Caco-2 (cell line): ENCODE data around the gene MMP11. TPM values are rescaled to one million over a fixed set of nuclear protein-coding genes. Genes with fewer than 3 reads are reported as not detected.

ENCODE experiments used
- BruUV-seq: library from RNA; stranded (reverse); fragments of 400-500 nt; replicated peaks from 2 replicates; lab custom pipeline; 2021; lab: Mats Ljungman, UMichigan
- CTCF ChIA-PET: fragments of 300-600 bp; sonication (Branson Sonifier 250); formaldehyde crosslinking; loops from one replicate; lab custom pipeline; 2022; ENCODE audit warnings: antibody characterized with exemption; lab: Charles Lee
- POLR2A ChIA-PET: fragments of 300-600 bp; sonication (Branson Sonifier 250); formaldehyde crosslinking; loops from one replicate; lab custom pipeline; 2022; ENCODE audit warnings: antibody characterized with exemption; lab: Charles Lee
- DNase-seq, 2 experiments: peaks; one replicate each; pipeline versions ENCODE4 v3.0.0 to v3.0.0-alpha.2; 2020 to 2022
- H3K27me3 ChIP-seq: replicated peaks from 2 replicates; pipeline ENCODE4 v1.6.0; 2011; ENCODE audit warnings: low read length; ENCODE audit not compliant: control insufficient read depth, insufficient read depth
- H3K36me3 ChIP-seq: 2 replicates; pipeline ENCODE4 v1.5.1; 2011; ENCODE audit warnings: low read length; ENCODE audit not compliant: control insufficient read depth, insufficient read depth
- H3K4me1 ChIP-seq: fragments of 250-450 bp; sonication (Bioruptor Pico); 2 replicates; pipeline ENCODE4 v1.5.1; 2020; ENCODE audit warnings: mild to moderate bottlenecking
- H3K4me3 ChIP-seq: 2 replicates; pipeline ENCODE4 v1.5.1; 2011; ENCODE audit warnings: low read depth, mild to moderate bottlenecking, control low read depth, low read length
- H3K9me3 ChIP-seq: fragments of 250-450 bp; sonication (Bioruptor Pico); 2 replicates; pipeline ENCODE4 v1.5.1; 2020; ENCODE audit warnings: mild to moderate bottlenecking, moderate library complexity
- H3K27ac Mint-ChIP-seq: one replicate; pipeline ENCODE4 v1.8.0; 2022; ENCODE audit warnings: mixed read lengths; ENCODE audit not compliant: unreplicated experiment
- H3K27me3 Mint-ChIP-seq: one replicate; pipeline ENCODE4 v1.8.0; 2022; ENCODE audit warnings: mixed read lengths; ENCODE audit not compliant: insufficient read depth, unreplicated experiment
- H3K36me3 Mint-ChIP-seq: one replicate; pipeline ENCODE4 v1.8.0; 2022; ENCODE audit warnings: mild to moderate bottlenecking, mixed read lengths; ENCODE audit not compliant: insufficient read depth, unreplicated experiment
- H3K4me1 Mint-ChIP-seq: one replicate; pipeline ENCODE4 v1.8.0; 2022; ENCODE audit warnings: low read depth, mixed read lengths; ENCODE audit not compliant: unreplicated experiment
- H3K4me3 Mint-ChIP-seq: one replicate; pipeline ENCODE4 v1.8.0; 2022; ENCODE audit warnings: mild to moderate bottlenecking, moderate library complexity, mixed read lengths; ENCODE audit not compliant: unreplicated experiment
- H3K9me3 Mint-ChIP-seq: one replicate; pipeline ENCODE4 v1.8.0; 2022; ENCODE audit warnings: mixed read lengths; ENCODE audit not compliant: unreplicated experiment
- intact Hi-C: fragments of 100-400 bp; cut with micrococcal nuclease; formaldehyde crosslinking; loops from one replicate; pipeline ENCODE4 v1.10.0; 2022; ENCODE audit not compliant: unreplicated experiment
- total RNA-seq: library from RNA; stranded (reverse); gene quantifications from 2 replicates; pipeline ENCODE4 v1.2.3, GENCODE V29; 2022
- TF ChIP-seq, protein P1 (sequence below), 2 experiments: fragments of 200-600 bp in 1 of 2; IDR thresholded peaks; 1 replicate in 1 of 2; 2 replicates in 1 of 2; pipeline versions ENCODE4 v1.5.1 to v1.8.0; 2011 to 2022; ENCODE audit warnings: antibody characterized with exemption in 1 of 2, control low read depth in 1 of 2, inconsistent platforms in 1 of 2, low read depth in 1 of 2, low read length in 1 of 2, mild to moderate bottlenecking in 1 of 2, moderate library complexity in 1 of 2; ENCODE audit not compliant: insufficient read depth in 1 of 2, severe bottlenecking in 1 of 2, unreplicated experiment in 1 of 2

MMP11 gene
- total RNA-seq, 1 experiment from 2014 or later = 11.6 TPM

DNA sequence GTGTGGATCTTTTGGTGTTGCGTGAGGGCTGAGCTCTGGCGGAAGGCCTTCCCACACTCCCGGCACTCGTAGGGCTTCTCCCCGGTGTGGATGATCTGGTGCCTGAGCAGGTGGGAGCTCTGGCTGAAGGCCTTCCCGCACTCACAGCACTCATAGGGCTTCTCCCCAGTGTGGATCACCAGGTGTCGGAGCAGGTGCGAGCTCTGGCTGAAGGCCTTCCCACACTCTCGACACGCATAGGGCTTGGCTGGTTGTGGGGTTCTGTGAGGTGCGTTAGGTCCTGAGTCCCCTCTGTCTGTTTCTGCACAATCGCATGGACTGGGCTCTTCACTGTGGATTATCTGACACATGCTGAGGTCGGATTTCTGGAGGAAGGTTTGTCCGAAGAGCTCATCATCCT, 28.2 kb upstream of the MMP11 start:
- no peak overlapping the region for H3K4me3 ChIP-seq
- POLR2A ChIA-PET = interaction anchor here (0.6 to 0.7 kb wide), 2 partner anchors 9 to 150 kb away, joined by 3 to 5 read pairs; partner anchors contain the start of gene MIF
- H3K4me1 ChIP-seq = no peaks in the 10 kb centered on the region
- no peak for DNase-seq
- no peak overlapping the region for H3K4me3 Mint-ChIP-seq
- H3K27me3 Mint-ChIP-seq = no peaks in the 10 kb centered on the region
- H3K9me3 ChIP-seq = no peaks in the 10 kb centered on the region
- CTCF ChIA-PET = no interaction called here
- intact Hi-C loops = no loop called here
- H3K9me3 Mint-ChIP-seq = no peaks in the 10 kb centered on the region
- H3K27ac Mint-ChIP-seq = no peak overlapping the region
- TF ChIP-seq, protein P1, sequence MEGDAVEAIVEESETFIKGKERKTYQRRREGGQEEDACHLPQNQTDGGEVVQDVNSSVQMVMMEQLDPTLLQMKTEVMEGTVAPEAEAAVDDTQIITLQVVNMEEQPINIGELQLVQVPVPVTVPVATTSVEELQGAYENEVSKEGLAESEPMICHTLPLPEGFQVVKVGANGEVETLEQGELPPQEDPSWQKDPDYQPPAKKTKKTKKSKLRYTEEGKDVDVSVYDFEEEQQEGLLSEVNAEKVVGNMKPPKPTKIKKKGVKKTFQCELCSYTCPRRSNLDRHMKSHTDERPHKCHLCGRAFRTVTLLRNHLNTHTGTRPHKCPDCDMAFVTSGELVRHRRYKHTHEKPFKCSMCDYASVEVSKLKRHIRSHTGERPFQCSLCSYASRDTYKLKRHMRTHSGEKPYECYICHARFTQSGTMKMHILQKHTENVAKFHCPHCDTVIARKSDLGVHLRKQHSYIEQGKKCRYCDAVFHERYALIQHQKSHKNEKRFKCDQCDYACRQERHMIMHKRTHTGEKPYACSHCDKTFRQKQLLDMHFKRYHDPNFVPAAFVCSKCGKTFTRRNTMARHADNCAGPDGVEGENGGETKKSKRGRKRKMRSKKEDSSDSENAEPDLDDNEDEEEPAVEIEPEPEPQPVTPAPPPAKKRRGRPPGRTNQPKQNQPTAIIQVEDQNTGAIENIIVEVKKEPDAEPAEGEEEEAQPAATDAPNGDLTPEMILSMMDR (IDR thresholded peaks at IDR 0.05; ENCODE audit: insufficient read depth in 1 of 2, low read depth in 1 of 2, low read length in 1 of 2, severe bottlenecking in 1 of 2, unreplicated experiment in 1 of 2) = no peak
- no peaks in the 10 kb centered on the region for H3K27me3 ChIP-seq
- H3K36me3 ChIP-seq = no peaks in the 10 kb centered on the region
- BruUV-seq = no TSS peak
- peaks cover 6% of the 10 kb centered on the region for H3K36me3 Mint-ChIP-seq
- H3K4me1 Mint-ChIP-seq = peaks cover 2% of the 10 kb centered on the region

DNA sequence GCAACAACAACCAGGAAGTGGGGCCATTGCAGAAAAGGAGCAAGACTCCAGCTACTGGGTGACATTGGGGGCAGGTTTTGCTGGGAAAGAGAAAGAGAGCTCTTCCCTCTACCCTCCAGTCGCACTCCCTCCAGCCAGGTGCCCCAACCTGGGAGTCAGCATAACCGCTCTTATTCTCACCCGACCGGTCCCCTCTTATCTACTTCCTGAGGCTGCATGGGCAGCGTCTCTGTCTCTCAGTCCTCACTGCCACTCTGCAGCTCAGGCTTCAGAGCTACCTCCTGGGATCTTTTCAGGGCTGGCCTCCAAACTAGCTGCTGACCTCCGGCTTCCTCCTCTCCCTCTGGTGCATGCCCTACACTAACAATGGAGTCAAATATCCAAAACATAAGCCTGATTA, 26.9 kb upstream of the MMP11 start:
- H3K9me3 Mint-ChIP-seq = no peaks in the 10 kb centered on the region
- H3K4me3 Mint-ChIP-seq = no peak overlapping the region
- Histone ChIP-seq H3K4me3 (no peak overlapping the region), H3K36me3 (no peaks in the 10 kb centered on the region), H3K4me1 (no peaks in the 10 kb centered on the region), H3K9me3 (no peaks in the 10 kb centered on the region), H3K27me3 (no peaks in the 10 kb centered on the region)
- peaks cover 11% of the 10 kb centered on the region for H3K4me1 Mint-ChIP-seq
- TF ChIP-seq, protein P1 (IDR thresholded peaks at IDR 0.05; ENCODE audit: insufficient read depth in 1 of 2, low read depth in 1 of 2, low read length in 1 of 2, severe bottlenecking in 1 of 2, unreplicated experiment in 1 of 2) = no peak
- H3K27me3 Mint-ChIP-seq = no peaks in the 10 kb centered on the region
- intact Hi-C loops = no loop called here
- CTCF ChIA-PET = interaction anchor here (0.5 kb wide), 1 partner anchor 23 kb away, joined by 3 read pairs; no protein-coding TSS in a partner anchor
- H3K27ac Mint-ChIP-seq = peak overlapping the region; percentile 26
- no peak for DNase-seq
- no TSS peak for BruUV-seq
- POLR2A ChIA-PET = no interaction called here
- peaks cover 6% of the 10 kb centered on the region for H3K36me3 Mint-ChIP-seq

DNA sequence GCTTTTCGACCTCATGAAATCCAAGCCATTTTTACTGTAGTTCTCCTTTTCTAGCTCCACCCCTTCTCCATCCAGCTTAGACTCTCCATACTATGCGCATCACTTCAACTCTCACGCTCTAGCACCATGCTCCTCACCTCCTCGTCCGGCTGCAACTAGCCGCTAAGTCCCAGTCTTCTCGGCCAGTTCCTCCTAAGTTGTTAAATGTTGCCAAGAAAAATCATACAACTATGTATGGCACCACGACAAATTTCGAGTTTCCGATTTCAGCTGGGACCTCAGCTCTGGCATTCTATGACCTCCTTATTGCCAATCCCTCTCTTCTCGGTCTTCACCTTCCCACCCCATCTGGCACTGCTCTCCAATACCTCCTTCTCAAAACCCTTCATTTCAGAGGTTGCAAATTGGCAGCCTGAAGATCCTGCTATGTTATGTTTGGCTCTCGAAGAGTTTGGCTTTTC, 22.8 kb upstream of the MMP11 start:
- Mint-ChIP-seq H3K36me3 (no peaks in the 10 kb centered on the region), H3K27me3 (no peaks in the 10 kb centered on the region), H3K4me3 (peak overlapping the region; percentile 89), H3K27ac (peak overlapping the region; percentile 17), H3K9me3 (no peaks in the 10 kb centered on the region), H3K4me1 (peaks cover 11% of the 10 kb centered on the region)
- BruUV-seq = no TSS peak
- Histone ChIP-seq H3K27me3 (no peaks in the 10 kb centered on the region), H3K4me3 (peak overlapping the region; percentile 82), H3K9me3 (no peaks in the 10 kb centered on the region), H3K4me1 (0 out of 2 replicates have a peak, but pooled peaks cover 3% of the 10 kb centered on the region), H3K36me3 (no peaks in the 10 kb centered on the region)
- TF ChIP-seq, protein P1 (IDR thresholded peaks at IDR 0.05; ENCODE audit: insufficient read depth in 1 of 2, low read depth in 1 of 2, low read length in 1 of 2, severe bottlenecking in 1 of 2, unreplicated experiment in 1 of 2) = no peak
- no peak for DNase-seq
- intact Hi-C loops = no loop called here
- POLR2A ChIA-PET = interaction anchor here (0.6 kb wide), 1 partner anchor 56 kb away, joined by 5 read pairs; no protein-coding TSS in a partner anchor
- CTCF ChIA-PET = interaction anchor here (0.7 kb wide), 2 partner anchors 14 to 33 kb away, joined by 4 read pairs; no protein-coding TSS in a partner anchor
